Measurements from ENCODE around the gene CFAP221.
"Not testable (repeated sequence)": the region's sequence is repeated elsewhere in the genome, so short reads cannot be mapped to it uniquely, and the experiment has no call there.

CFAP221 gene

DNA sequence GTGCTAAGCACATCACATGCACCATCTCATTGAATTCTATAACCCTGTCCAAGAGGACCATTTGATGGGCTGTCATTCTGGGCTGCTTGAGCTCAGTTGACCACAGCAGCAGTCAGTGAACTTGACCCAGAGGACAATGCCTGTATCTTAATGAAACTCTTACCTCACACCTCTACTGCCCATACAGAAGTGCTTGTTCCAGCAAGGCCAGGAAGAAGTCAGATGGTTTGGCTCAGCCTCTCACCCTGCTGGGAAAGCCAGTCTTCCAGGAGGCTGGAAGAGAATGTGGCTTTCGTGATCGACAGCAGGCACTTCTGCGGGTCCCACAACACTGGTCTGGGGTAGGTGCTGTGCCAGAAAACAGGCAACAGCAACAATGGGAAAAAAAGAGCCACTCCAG lies 47.3 kb downstream of the CFAP221 start:
- no peak for DNase-seq

DNA sequence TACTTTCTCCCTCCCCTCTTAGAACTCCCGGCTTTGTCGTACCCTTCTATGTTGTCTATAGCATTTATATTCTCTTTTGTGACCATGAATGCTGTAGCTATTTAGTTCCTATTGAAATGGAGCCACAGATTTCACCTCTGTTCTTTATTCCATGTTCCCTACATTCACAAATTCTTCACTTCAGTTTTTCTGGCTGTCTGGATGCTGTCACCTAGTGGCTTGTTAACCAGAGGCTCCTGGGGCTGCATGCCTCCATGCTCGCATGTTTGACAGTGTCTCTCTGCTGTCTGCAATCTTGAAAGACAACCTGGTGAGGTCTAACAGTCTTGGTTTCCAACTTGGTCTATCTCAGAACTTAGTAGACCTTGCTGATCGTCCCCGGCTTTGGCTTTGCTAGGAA lies 48.2 kb downstream of the CFAP221 start:
- DNase-seq = no peak

DNA sequence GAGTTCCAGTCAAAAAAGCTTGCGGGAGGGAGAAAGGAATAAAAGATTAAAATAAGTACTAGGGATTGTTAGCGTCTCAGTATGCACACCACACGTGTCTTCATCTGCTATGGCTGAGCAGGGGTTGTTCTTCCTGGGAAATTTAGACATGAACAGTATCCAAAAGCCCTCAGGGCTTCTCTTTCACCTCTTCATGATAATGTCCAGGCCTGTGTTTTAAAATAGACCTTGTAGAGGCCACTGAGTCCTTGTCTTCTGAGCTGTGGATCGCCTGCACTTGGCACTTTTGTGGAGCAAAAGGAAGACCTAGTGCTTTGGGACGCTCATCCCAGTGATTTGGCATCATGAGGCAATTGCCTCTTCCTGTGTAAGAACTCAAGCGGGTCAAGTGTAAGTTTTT lies 52.4 kb downstream of the CFAP221 start:
- DNase-seq = no peak

DNA sequence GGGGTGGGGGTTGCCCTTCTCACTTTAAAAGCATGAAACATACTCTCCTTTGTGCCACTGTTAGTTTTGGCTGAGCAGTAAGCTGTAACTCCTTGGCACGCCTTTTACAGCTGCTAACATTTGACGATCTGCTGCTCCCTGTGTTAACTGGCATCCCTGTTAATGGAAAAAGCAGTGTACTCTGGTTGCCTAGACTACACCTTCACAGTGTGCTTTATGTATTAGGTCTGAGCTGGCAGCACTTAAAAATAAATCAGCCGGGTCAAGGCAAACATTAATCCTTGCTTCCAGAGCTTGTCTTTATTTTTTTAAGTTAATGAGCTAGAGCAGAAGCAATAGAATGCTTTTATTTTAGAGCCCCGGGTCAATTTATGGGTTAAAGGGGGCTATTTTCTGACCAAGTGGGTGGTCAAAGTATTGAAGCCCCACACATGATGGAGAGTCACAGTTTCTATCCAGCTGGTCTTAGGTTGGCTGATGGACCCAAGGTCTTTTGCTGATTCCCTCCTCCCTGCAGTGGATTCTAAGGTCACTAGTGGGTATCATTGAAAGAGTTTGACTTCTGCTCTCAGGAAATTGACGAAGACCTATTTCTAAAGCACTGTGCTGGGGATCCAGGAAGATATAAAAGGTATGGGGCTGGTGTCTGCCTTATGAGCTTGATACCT lies 54.5 kb downstream of the CFAP221 start:
- no peak for DNase-seq

DNA sequence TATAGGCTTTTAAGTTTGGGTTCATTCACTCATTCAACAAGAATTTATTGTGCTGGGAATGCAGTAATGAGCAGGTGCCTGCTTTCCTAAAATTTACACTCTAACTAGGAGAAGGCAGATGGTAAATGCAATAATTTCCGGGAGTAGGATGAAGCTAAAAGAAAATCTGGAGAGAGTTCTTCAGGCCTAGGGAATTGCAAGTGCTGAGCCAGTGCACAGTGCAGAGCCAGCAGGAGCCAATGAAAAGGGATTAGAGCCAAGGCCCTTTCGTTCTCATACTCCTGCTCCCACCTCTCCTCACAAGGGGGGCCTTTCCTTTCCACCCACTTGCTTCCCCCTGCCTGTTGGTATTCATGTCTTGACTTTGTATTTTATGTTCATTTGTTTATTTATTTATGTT lies 55.1 kb downstream of the CFAP221 start:
- no peak for DNase-seq

DNA sequence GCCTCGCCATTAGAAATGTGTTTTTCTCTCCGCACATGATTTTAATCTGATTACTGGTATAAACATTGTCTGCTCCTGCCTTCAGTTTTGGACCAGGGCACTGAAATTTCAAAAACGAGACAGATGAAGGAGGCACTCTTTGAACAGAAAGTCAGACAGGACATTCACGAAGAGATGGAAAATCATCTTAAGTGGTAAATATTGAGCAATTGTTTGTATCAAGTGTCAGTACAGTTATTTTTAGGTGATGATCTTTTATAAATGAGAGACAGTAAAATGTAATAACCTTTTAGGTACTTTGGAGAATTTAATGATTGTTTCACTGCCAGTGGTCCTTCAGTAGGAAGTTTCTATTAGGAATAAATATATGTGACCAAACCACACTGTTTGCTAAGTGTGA lies 60.8 kb downstream of the CFAP221 start:
- no peak for DNase-seq

DNA sequence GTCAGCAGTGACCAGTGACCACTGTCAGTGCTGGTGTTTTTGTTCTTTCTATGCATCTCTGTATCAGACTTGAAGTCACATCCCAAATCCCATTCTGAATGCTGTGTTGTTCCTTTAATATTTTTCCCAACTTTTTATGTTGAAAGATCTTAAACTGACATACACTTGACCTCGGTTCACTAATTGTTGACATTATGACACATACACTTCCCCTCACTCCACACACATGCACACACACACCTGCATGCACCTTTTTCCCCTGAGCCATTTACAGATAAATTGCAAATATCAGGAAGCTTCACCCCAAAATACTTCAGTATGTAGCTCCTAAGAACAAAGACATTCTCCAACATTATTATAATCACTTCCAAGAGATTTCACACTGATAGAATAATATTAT lies 62.4 kb downstream of the CFAP221 start:
- no peak for DNase-seq

DNA sequence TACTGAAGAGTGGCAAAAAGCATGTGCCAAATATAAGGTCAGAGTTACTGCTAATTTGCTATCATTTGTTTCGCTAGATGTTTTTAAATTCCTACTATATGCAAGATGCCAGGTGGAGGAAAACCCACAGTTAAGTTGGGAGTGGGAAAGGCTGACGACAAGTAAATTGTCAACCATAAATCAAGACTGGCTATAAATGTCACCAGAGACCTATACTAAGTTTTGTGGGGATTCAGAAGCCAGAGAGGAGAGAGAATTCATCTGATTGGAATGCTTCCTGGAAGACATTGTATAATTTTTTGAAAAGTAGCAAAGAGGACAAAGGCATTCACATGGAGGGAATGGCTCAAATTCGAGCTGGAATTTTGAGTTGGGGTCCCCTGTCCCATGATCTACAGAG lies 64.3 kb downstream of the CFAP221 start:
- DNase-seq = no peak

DNA sequence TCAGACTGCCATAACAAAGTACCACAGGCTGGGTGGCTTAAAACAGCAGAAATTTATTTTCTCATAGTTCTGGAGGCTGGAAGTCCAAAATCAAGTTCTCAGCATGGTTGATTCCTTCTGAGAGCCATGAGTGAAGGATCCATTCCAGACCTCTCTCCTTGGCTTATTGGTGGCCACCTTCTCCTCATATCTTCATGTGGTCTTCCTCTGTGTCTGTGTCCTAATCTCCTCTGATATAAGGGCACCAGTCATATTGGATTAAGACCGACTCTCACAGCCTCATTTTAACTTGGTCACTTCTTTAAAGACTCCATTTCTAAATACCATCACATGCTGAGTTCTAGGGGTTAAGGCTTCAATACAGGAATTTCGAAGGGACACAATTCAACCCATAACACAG lies 65.1 kb downstream of the CFAP221 start:
- no peak for DNase-seq

DNA sequence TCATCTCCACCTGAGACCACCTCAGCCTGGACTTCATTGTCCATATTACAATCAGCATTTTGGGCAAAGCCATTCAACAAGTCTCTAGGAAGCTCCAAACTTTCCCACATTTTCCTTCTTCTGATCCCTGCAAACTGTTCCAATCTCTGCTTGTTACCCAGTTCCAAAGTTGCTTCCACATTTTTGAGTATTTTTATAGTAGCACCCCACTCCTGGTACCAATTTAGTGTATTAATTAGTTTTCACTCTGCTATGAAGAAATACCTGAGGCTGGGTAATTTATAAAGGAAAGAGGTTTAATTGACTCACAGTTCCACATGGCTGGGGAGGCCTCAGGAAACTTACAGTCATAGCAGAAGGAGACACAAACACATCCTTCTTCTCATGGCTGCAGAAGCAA lies 69.9 kb downstream of the CFAP221 start:
- not testable (repeated sequence) for DNase-seq

DNA sequence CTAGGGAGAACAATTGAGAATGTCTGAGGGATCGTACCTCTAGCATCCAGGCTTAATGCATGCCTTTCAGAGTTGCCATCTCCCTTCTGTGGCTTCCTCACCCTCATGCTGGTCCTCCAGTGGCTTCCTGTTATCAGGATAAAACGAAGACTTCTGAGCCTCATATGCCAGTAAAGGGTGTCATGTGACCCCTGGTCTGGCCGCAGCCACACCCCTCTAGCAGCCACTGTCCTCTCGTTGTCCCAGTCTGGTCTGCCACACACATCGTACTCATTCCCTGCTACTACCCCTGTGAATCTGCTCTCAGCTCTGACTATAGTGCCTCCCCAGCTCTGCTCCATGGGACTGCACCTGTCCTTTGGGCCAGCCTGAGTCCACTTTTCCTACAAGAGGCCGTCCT lies 72.2 kb downstream of the CFAP221 start:
- no peak for DNase-seq

DNA sequence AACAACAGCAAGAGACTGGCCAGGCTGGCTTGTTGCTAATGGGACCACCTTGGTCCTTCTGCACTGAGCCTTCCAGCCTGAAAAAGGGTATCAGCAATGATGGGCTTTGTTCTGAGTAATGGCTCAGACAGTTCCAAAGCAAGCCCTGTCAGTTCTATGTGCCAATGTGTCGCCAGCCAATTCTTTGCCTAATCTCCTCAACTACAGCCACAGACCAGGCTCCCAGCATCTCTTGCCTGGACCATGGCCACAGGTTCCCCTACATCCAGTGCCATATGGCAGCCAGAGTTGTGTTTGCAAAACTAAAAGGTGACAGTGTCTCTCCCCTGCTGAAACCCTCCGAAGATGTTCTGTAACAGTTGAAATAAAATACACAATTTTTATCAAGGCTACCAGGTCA lies 73.2 kb downstream of the CFAP221 start:
- DNase-seq = no peak

DNA sequence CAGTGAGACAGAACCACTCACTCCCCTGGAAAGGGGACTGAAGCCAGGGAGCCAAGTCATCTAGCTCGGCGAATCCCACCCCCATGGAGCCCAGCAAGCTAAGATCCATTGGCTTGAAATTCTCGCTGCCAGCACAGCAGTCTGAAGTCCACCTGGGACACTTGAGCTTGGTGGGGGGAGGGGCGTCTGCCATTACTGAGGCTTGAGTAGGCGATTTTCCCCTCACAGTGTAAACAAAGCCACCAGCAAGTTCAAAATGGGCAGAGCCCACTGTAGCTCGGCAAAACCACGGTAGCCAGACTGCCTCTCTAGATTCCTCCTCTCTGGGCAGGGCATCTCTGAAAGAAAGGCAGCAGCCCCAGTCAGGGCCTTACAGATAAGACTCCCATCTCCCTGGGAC lies 74.5 kb downstream of the CFAP221 start:
- DNase-seq = not testable (repeated sequence)

DNA sequence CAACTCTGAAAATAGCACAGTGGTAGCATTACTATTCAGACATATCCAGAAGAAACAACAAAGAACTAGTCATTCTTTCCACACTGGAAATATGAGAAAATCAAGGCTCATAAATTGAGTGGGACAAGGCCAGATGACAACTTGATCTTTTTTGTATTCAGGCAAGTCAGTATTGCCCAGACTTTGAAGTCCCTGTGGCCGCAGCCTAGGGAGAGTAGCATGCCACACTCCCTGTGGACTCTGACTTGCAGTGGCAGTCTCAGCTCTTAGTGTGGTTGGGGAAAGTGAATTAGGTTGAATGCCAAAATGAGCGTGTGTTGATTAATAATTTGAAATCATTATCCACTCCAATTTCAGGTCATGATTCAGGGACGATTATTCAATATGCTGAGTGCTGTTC lies 81.0 kb downstream of the CFAP221 start:
- no peak for DNase-seq

DNA sequence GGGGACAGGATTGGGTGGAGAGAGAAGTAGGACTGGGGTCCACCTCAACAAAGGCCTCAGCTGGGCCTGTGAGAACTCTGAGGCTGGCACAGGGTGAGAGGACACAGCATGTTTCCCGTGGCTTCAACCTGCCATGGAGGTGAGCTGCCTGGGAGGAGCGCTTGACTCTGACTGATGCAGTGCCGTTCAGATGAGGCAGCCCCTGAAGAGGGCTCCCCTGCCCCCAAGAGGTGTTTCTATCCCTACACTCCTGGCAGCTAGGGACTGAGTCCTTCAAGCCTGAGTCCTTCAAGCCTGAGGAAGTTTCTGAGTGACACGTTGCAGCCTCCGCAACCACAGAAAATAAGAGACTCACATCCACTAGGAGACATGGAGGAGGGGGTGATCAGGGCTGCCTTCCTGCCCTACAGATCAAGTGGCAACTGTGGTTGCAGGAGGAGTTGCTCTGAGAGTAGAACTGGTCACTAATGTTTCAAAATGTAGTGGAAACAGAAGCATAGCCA lies 85.1 kb downstream of the CFAP221 start:
- no peak for DNase-seq

DNA sequence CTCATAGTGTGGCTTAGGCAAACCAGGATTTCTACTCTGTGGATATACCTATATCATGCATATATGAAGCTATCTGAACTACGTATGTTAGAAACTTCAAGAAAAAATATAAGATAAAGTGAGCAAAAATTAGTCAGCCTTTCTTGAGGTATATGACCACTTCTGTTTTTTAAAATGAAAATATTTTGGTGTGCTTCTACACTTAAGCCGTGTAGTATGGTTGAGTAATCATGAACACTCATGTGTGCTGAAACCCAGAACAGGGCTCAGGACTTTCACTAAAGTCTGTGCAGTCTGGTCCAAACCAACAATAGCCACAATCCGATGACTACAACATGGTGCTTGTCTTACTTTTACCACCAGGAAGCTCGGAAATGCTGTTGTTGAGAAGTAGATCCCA lies 85.9 kb downstream of the CFAP221 start:
- no peak for DNase-seq

DNA sequence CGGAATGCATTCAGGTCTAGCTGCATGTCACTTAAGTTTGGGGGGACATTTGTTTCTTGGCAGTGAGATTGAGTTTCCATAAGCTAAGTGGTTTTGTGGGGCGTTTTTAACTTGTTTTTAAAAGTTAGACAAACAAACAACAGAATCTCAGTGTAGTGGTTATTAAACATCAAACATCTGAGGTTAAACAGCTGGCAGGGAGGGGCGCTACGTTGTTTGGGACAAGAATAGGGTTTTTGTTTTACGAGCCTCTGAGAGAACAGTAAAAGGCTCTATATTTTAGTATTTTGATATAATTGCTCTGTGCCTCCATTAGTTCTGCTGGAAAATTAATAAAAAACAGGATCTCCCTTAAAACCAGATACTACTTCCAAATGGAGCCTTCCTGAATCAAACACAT lies 93.1 kb downstream of the CFAP221 start:
- no peak for DNase-seq

DNA sequence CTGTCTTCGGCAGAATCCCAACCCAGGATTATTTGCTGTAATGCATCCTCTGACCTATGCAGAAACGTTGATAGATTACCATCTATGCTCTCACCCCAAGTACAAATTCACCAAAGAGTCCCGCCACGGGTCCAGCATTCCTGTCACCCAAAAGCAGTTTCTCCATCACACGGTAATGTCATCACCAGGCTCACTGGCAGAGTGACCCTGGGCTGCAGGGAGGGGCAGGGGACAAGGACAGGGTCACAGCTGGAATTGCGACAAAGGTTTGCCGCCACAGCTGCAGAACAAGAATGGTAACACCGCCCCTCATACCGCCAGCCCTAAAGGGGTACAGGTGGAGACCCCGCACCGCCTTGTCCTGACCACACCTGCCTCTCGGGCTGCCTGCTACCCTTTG lies 94.0 kb downstream of the CFAP221 start:
- no peak for DNase-seq

DNA sequence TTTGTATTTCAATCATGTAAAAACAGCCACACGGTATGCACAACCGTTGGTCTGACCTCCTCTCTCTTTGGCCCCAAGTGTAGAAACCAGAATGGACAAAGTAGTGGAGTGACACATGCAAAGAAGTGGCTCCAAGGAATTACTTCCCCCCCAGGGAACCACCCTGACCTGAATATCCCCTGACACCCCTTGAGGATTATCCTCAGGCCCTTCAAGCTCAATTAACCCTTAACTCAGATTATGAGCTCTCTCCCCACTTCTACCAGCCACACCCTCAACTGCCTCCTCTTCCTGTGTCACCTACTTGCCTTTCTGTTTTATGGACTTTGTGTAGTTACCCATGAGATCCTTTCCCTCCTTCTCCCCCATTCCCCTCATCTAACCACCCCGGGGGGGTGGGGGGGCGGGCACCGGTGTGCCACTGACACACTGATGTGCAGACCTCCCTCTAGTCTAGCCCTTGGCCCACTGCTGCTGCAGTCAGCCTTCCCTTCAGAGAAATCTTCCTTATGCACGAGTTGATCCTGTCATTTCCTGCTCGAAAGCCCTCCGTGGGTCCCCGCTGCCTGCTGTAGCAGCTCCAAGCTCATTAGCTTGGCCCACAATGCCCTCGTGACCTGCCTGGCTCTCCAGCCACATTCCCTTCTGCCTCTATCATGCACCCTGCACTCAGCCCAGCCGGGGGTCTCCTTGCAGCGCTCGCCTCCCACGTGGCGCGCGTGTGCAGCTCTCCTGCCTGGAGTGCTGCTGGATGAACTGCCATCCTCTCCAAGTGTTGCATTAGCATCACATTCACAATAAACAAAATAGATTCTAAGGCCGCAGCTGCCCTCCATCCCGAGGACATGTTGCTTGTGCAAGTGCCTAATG lies 94.7 kb downstream of the CFAP221 start:
- no peak for DNase-seq

DNA sequence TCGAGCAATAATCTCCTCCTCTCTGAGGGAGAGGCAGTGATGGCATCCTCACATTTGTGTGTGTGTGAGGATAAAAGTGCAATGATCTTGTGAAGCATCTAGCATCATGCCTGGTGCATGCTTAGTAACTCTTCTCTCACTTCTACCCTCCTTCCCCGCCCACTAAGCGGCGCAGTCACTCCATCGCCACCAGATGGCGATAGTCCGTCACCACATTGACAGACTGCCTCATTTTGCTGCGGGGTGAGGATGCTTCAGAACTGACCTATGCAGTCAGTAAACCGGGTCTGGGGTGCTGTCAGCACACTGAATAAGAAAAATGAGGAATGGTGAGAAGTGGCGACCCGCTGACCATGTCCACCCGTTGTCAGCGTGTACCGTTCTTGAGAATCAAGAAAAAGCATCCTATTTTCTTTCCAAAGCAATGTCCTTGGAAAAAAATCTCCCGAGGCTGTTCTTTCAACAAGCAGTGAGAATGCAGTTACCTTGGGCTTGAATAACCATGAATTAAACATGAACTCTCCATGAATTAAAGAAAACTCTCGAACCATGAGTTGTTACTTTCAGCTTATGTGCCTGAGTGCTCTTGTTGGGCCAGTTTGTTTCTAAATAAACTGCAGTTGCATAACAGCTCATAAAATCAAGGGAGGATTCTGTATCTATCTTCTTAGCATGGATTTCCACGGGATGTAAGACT lies 97.5 kb downstream of the CFAP221 start:
- peak; percentile 61 for DNase-seq

DNA sequence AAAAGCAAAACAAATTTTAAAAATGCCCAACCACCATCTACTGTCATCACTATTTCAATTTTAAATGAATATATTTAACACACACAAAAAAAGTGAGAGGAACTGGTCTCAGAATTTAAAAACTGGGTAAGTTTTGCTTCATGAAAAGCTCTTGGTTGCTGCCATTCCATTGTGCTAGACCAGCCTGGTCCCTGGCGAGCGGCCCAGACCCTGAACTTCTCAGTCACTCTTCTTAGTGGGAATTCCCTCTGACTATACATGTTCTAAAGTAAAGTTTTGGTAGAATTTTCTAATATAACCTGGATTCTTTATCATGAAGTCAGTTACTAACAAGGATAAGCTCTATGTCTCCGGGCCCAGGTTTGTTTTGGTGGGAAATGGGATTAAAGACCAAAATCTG lies 99.9 kb downstream of the CFAP221 start:
- no peak for DNase-seq

DNA sequence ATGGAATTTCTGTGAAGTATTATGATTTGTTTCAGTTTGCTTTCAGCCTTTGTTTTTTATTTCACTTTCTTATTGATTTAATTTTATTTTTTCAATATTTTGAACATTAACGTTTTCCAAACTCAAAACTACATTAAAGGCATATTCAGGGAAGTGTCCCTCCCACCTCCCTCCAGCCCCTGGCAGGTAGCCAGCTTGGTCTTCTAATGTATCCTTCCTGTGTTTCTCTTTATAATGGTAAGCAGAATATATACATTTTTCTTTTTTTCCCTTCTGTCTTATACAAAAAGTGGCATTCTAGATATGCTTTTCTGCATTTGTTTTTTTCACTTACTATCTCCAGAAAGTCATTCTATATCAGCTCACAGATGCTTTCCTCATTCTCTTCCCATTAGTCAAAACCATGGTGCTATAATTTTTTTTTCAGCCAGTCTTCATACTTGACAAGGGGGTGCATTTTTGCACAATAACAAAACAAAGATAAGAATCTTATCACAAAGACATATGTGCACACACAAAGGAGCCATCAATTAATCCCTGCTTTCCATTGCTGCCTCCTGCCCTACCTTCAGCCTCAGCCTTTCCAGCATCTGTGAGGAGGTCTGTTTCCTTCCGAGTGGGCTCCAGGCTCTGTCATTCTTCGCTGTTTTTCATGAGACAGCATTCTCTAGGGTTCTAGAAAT lies 101.1 kb downstream of the CFAP221 start:
- DNase-seq = no peak

DNA sequence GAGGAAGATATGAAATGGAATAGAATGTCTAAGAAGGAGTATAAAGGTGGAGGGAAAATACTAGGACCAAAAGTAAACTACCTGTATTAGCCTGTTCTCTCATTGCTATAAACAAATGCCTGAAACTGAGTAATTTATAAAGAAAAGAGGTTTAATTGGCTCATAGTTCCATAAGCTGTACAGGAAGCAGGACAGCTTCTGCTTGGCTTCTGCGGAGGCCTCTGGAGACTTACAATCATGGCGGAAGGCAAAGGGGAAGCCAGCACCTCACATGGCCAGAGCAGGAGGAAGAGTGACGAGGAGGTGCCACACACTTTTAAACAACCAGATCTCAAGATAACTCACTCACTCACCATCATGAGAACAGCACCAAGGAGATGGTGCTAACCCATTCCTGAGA lies 101.9 kb downstream of the CFAP221 start:
- DNase-seq = no peak
